ENCODE results near the gene STK32B.
A peak's percentile ranks its signal among the peaks of the same experiment; 100 is the strongest.
"Not testable (repeated sequence)": the region's sequence is repeated elsewhere in the genome, so short reads cannot be mapped to it uniquely, and the experiment has no call there.

STK32B gene

DNA sequence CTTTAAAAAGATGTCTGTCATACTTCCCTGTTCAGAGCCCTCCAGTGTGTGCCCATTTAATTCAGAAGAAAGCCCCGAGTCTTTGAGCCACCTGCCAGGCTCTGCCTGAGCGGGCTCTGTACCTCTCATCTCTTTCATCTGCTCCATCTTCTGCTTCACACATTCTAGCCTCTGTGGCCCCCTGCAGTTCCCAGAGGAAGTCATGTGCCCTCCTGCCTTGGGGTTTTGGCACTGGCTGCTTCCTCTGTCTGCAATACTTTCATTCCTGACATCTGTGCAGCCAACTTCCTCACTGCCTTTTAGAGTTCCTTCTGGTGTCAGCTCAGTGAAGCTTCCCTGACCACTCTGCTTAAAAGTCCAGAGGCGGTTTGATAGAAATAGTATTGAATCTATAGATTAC lies 6.2 kb upstream of the STK32B start:
- no peaks in the 10 kb centered on the region for H3K9me3 ChIP-seq (ENCODE audit: control insufficient read depth in 1 of 2, low read length in 2 of 2)
- no peak overlapping the region for H3K27ac ChIP-seq (ENCODE audit: low read length)
- H3K4me1 ChIP-seq (ENCODE audit: control insufficient read depth in 1 of 2, insufficient read depth in 2 of 2, low read length in 2 of 2), result peaks cover 0 to under 1% of the 10 kb centered on the region in 2 donors
- H3K36me3 ChIP-seq (ENCODE audit: control insufficient read depth in 1 of 2, insufficient read depth in 2 of 2, low read length in 2 of 2), result no peaks in the 10 kb centered on the region
- H3K4me3 ChIP-seq (ENCODE audit: low read depth in 1 of 2, low read length in 2 of 2), result no peak overlapping the region
- no peaks in the 10 kb centered on the region for H3K27me3 ChIP-seq (ENCODE audit: low read depth, low read length)

DNA sequence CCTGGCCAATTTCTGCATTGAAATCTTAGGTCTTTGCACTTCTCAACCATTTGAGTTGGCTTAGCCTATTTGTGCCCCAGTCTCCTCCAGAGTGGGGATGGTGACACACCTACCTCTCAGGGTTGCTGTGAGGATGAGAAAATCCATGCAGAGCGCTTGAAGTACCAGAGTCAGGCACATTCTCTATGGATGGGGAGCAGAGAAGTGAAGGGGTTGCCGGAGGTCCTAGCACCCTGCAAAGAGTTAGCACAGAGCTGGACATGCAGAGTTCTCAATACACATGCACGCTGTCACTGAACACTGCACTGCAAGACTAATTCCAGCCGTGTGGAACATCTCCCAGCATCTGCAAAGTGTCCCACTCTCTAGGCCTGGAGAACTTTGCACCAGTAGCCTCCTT lies 2.6 kb upstream of the STK32B start:
- Histone ChIP-seq H3K27me3 (ENCODE audit: low read depth, low read length) (no peaks in the 10 kb centered on the region), H3K36me3 (ENCODE audit: control insufficient read depth in 1 of 2, insufficient read depth in 2 of 2, low read length in 2 of 2) (no peaks in the 10 kb centered on the region), H3K4me1 (ENCODE audit: control insufficient read depth in 1 of 2, insufficient read depth in 2 of 2, low read length in 2 of 2) (peaks cover 0 to 11% of the 10 kb centered on the region in 2 donors), H3K9me3 (ENCODE audit: control insufficient read depth in 1 of 2, low read length in 2 of 2) (no peaks in the 10 kb centered on the region), H3K4me3 (ENCODE audit: low read depth in 1 of 2, low read length in 2 of 2) (no peak overlapping the region), H3K27ac (ENCODE audit: low read length) (no peak overlapping the region)

DNA sequence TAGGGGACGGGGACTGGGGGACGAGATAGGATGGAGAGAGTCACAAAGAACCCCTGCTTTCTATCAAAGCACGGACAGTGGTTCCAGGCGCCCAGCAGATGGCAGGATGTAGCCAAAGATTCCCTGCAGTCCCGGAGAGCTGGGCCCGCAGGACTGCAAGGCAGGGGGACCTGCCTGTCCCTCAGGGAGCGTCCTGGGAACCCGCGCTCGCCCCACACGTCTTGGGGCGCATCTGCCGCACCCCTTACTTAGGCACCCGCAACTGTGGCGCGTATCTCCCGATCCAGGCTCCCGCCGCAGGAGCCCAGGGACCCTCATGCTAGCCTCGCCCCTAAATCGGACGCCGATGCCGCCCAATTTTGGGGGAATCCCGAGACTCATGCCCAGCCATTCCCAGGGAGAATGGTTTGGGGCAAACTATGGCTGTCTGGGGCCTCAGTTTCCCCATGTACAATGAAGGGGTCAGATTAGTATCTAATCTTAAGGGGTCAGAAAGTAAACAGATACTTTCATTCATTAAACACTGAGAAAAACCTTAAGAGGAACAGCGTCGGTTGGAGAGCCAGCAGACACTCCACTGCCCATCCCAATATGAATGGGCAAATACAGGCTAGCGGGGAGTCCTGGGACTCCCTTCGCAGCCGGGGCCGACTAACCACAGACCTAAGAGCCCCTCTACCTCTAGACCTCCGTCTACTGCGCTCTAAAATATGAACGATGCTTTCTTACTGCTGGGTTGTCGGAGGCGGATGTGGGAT lies 581 bp upstream of the STK32B start:
- H3K9me3 ChIP-seq (ENCODE audit: control insufficient read depth in 1 of 2, low read length in 2 of 2), result no peaks in the 10 kb centered on the region

DNA sequence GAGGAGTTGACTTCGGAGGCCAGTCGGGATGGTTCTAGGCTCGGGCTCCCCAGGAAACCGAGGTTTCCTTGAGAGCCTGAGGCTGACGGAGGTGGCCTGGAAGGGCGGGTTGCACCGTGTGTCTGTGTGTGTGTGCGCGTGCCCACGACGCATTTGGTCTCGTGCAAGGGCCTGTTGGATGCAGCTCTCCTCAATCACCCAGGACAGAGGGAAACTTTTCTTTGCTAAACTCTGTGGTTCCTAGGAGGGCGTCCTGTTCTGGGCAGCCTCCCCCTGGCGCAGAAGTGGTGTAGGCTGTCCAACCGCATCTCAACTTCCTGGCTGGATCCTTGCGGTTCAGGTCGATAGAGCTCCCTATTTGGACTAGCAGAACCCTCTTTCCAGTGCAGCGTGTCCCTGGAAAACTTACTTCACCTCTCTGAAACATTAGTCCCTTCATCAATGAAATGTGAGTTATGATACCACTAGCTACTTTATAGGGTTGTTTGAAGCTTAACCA lies 973 bp downstream of the STK32B start:
- Histone ChIP-seq H3K36me3 (ENCODE audit: control insufficient read depth in 1 of 2, insufficient read depth in 2 of 2, low read length in 2 of 2) (no peaks in the 10 kb centered on the region), H3K27ac (ENCODE audit: low read length) (no peak overlapping the region), H3K4me1 (ENCODE audit: control insufficient read depth in 1 of 2, insufficient read depth in 2 of 2, low read length in 2 of 2) (peaks cover 0 to 11% of the 10 kb centered on the region in 2 donors), H3K9me3 (ENCODE audit: control insufficient read depth in 1 of 2, low read length in 2 of 2) (no peaks in the 10 kb centered on the region), H3K27me3 (ENCODE audit: low read depth, low read length) (no peaks in the 10 kb centered on the region), H3K4me3 (ENCODE audit: low read depth in 1 of 2, low read length in 2 of 2) (peak overlapping the region; percentile 73 to 74)

More for the DNA sequence above, 581 bp upstream of the STK32B start:
- H3K27ac ChIP-seq (ENCODE audit: low read length), result no peak overlapping the region
- peaks cover 0 to 11% of the 10 kb centered on the region in 2 donors for H3K4me1 ChIP-seq (ENCODE audit: control insufficient read depth in 1 of 2, insufficient read depth in 2 of 2, low read length in 2 of 2)
- H3K4me3 ChIP-seq (ENCODE audit: low read depth in 1 of 2, low read length in 2 of 2), result peak overlapping the region; percentile 73 to 74
- no peaks in the 10 kb centered on the region for H3K27me3 ChIP-seq (ENCODE audit: low read depth, low read length)
- no peaks in the 10 kb centered on the region for H3K36me3 ChIP-seq (ENCODE audit: control insufficient read depth in 1 of 2, insufficient read depth in 2 of 2, low read length in 2 of 2)

- no peaks in the 10 kb centered on the region for H3K36me3 ChIP-seq (ENCODE audit: control insufficient read depth in 1 of 2, insufficient read depth in 2 of 2, low read length in 2 of 2)
- H3K4me1 ChIP-seq (ENCODE audit: control insufficient read depth in 1 of 2, insufficient read depth in 2 of 2, low read length in 2 of 2), result peaks cover 0 to 11% of the 10 kb centered on the region in 2 donors
- H3K9me3 ChIP-seq (ENCODE audit: control insufficient read depth in 1 of 2, low read length in 2 of 2), result no peaks in the 10 kb centered on the region
- H3K27ac ChIP-seq (ENCODE audit: low read length), result no peak overlapping the region
- no peak overlapping the region for H3K4me3 ChIP-seq (ENCODE audit: low read depth in 1 of 2, low read length in 2 of 2)
- H3K27me3 ChIP-seq (ENCODE audit: low read depth, low read length), result no peaks in the 10 kb centered on the region
Measured at GRCh38 chr4:5052726-5053425, 1.6 kb downstream of the STK32B start.

- Histone ChIP-seq H3K4me3 (ENCODE audit: low read depth in 1 of 2, low read length in 2 of 2) (no peak overlapping the region), H3K9me3 (ENCODE audit: control insufficient read depth in 1 of 2, low read length in 2 of 2) (no peaks in the 10 kb centered on the region), H3K27ac (ENCODE audit: low read length) (no peak overlapping the region), H3K27me3 (ENCODE audit: low read depth, low read length) (no peaks in the 10 kb centered on the region), H3K4me1 (ENCODE audit: control insufficient read depth in 1 of 2, insufficient read depth in 2 of 2, low read length in 2 of 2) (peaks cover 0 to 11% of the 10 kb centered on the region in 2 donors), H3K36me3 (ENCODE audit: control insufficient read depth in 1 of 2, insufficient read depth in 2 of 2, low read length in 2 of 2) (no peaks in the 10 kb centered on the region)
Measured at GRCh38 chr4:5054532-5054931, 3.3 kb downstream of the STK32B start.

DNA sequence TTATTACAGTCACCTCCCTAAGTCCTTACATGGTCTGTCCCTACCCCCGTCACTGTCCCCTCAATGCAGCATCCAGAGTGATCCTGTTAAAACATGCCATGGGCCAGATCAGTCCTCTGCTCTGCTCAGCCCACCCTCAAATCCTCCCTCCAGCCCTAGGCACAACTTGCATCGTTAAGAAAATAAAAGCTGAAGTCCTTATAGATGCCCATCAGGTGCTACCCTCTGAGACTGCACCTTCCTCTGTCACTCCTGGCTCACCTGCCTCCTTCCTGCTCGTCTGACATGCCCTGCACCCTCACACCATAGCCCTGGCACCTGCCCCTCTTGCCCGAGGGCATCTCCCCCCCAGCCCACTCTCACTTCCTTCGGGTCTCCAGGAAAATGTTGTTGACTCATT lies 4.1 kb downstream of the STK32B start:
- no peaks in the 10 kb centered on the region for H3K27me3 ChIP-seq (ENCODE audit: low read depth, low read length)
- peaks cover 0 to 7% of the 10 kb centered on the region in 2 donors for H3K4me1 ChIP-seq (ENCODE audit: control insufficient read depth in 1 of 2, insufficient read depth in 2 of 2, low read length in 2 of 2)
- no peaks in the 10 kb centered on the region for H3K36me3 ChIP-seq (ENCODE audit: control insufficient read depth in 1 of 2, insufficient read depth in 2 of 2, low read length in 2 of 2)
- no peak overlapping the region for H3K4me3 ChIP-seq (ENCODE audit: low read depth in 1 of 2, low read length in 2 of 2)
- H3K9me3 ChIP-seq (ENCODE audit: control insufficient read depth in 1 of 2, low read length in 2 of 2), result no peaks in the 10 kb centered on the region
- H3K27ac ChIP-seq (ENCODE audit: low read length), result no peak overlapping the region

GRCh38 chr4:5066101-5066500 lies 14.8 kb downstream of the STK32B start:
- H3K9me3 ChIP-seq (ENCODE audit: control insufficient read depth in 1 of 2, low read length in 2 of 2), result no peaks in the 10 kb centered on the region
- no peak overlapping the region for H3K4me3 ChIP-seq (ENCODE audit: low read depth in 1 of 2, low read length in 2 of 2)
- no peaks in the 10 kb centered on the region for H3K36me3 ChIP-seq (ENCODE audit: control insufficient read depth in 1 of 2, insufficient read depth in 2 of 2, low read length in 2 of 2)
- H3K27me3 ChIP-seq (ENCODE audit: low read depth, low read length), result no peaks in the 10 kb centered on the region
- no peaks in the 10 kb centered on the region for H3K4me1 ChIP-seq (ENCODE audit: control insufficient read depth in 1 of 2, insufficient read depth in 2 of 2, low read length in 2 of 2)
- H3K27ac ChIP-seq (ENCODE audit: low read length), result no peak overlapping the region

DNA sequence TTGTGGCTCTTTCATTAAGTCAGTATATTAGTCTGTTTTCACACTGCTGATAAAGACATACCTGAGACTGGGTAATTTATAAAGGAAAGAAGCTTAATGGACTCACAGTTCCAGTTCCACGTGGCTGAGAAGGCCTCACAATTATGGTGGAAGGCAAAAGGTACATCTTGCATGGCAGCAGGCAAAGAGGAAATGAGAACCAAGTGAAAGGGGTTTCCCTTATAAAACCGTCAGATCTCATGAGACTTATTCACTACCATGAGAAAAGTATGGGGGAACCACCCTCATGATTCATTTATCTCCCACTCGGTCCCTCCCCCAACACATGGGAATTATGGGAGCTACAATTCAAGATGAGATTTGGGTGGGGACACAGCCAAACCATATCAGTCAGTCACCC lies 15.7 kb downstream of the STK32B start:
- not testable (repeated sequence) for H3K27me3 ChIP-seq (ENCODE audit: low read depth, low read length); H3K4me1 ChIP-seq (ENCODE audit: control insufficient read depth in 1 of 2, insufficient read depth in 2 of 2, low read length in 2 of 2); H3K9me3 ChIP-seq (ENCODE audit: control insufficient read depth in 1 of 2, low read length in 2 of 2); H3K27ac ChIP-seq (ENCODE audit: low read length); H3K36me3 ChIP-seq (ENCODE audit: control insufficient read depth in 1 of 2, insufficient read depth in 2 of 2, low read length in 2 of 2); H3K4me3 ChIP-seq (ENCODE audit: low read depth in 1 of 2, low read length in 2 of 2)

GRCh38 chr4:5067908-5068307 lies 16.6 kb downstream of the STK32B start:
- Histone ChIP-seq H3K27me3 (ENCODE audit: low read depth, low read length) (no peaks in the 10 kb centered on the region), H3K4me3 (ENCODE audit: low read depth in 1 of 2, low read length in 2 of 2) (no peak overlapping the region), H3K27ac (ENCODE audit: low read length) (no peak overlapping the region), H3K9me3 (ENCODE audit: control insufficient read depth in 1 of 2, low read length in 2 of 2) (no peaks in the 10 kb centered on the region), H3K36me3 (ENCODE audit: control insufficient read depth in 1 of 2, insufficient read depth in 2 of 2, low read length in 2 of 2) (no peaks in the 10 kb centered on the region), H3K4me1 (ENCODE audit: control insufficient read depth in 1 of 2, insufficient read depth in 2 of 2, low read length in 2 of 2) (no peaks in the 10 kb centered on the region)

DNA sequence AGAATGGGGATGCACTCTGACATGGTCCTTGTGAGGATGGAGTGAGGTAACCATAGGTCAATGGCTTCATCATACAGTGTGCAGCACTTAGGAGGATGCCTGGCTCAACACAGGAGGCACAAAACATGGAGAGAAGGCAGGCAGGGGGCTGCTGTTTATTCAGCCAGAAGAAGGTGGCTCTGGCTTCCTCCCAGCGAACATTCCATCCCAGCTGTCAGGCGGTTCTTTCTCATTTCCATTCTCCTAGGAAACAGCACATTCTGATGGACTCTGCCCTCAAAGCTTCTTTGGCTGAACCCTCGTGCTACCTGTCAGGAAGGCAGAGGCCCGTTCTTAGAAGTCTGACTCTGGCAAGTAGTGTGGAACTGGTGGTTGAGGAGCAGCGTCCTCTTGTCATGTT lies 18.6 kb downstream of the STK32B start:
- Histone ChIP-seq H3K4me1 (ENCODE audit: control insufficient read depth in 1 of 2, insufficient read depth in 2 of 2, low read length in 2 of 2) (no peaks in the 10 kb centered on the region), H3K27ac (ENCODE audit: low read length) (no peak overlapping the region), H3K4me3 (ENCODE audit: low read depth in 1 of 2, low read length in 2 of 2) (no peak overlapping the region), H3K9me3 (ENCODE audit: control insufficient read depth in 1 of 2, low read length in 2 of 2) (no peaks in the 10 kb centered on the region), H3K36me3 (ENCODE audit: control insufficient read depth in 1 of 2, insufficient read depth in 2 of 2, low read length in 2 of 2) (no peaks in the 10 kb centered on the region), H3K27me3 (ENCODE audit: low read depth, low read length) (no peaks in the 10 kb centered on the region)
